CD4-positive, alpha-beta T cell treated with Interleukin-4 for 4 hours (primary cell): ENCODE results near the gene COL4A3.

Source experiments
- DNase-seq: peaks from one replicate; pipeline ENCODE4 v3.0.0-alpha.2; 2020

Gene COL4A3

DNA sequence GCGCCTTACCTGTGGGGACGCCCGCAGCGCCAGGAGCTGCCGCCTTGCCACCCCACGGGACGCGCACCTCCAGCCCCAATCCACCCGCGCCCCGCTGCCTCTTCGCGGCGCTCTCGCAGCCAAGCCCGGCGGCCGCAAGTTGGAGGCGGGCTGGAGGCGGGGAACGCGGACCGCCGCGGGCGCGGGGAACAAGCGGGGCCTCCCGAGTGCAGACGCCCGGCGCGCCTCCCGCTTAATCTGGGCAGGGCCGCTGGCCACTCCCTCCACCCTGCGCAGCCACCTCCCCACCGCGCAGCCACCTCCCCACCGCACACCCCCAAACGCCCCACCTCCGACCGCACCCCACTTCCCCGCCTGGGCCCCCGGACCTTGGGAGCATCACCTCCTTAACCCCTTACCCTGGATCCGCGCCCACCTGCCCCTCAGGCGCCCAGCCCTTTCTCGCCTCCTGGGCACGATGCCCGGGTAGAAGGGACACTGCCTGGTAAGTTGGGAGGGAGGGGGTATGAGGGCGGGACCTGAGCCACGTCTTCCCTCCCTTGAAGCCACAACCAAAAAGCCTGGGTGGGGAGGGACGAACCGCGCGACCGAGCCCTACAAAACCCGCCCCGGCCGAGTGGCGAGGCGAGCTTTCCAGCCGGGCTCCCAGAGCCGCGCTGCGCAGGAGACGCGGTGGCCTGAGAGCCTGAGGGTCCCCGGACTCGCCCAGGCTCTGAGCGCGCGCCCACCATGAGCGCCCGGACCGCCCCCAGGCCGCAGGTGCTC lies at the start of gene COL4A3, which contains the start of gene COL4A4:
Gene COL4A3 (plus strand): TSS at position 627 of the 765 bp plus-strand sequence. CDS start 103 bp downstream, at position 730.
Gene COL4A4 (minus strand): TSS at position 208 of the 765 bp plus-strand sequence. CDS start 16,722 bp downstream, outside the sequence.
- DNase-seq: no peak

DNA sequence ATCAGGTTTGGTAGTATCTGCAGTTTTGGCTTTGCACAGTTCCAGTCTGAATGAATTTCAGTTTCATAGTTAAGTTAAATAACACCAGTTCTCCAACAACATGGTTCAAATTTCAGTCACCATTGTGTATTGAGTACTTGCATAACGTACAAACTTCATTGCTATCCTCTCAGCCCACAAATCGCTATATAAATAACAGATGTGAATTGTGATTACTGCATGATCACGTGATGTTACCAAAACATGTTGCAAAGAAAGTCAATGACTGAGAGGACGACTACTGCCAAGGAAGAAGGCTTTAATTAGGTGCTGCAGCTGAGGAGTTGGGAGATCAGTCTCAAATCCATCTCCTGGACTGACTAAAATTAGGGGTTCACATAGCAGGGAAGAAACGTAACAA lies 48.7 kb upstream of the COL4A3 start:
- DNase-seq: no peak

DNA sequence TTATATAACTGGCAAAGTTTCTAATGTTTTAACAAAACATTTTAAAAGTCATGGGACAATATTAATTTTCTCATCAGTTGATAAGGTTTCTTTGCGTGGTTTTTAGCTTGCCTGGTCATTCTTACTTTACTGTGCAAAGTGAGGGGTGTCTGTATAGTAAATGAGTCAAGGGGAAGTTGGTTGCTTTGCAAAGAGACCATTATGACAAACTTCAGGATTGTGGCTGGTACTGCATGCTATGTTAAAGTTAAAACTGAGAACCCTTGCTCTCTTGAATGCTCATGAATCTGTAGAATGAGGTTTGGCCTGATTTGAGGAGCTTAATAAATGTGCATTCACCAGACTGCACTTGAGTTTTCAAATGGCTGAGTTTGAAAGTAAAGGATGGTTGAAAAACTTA lies 47.4 kb upstream of the COL4A3 start:
- DNase-seq: no peak

DNA sequence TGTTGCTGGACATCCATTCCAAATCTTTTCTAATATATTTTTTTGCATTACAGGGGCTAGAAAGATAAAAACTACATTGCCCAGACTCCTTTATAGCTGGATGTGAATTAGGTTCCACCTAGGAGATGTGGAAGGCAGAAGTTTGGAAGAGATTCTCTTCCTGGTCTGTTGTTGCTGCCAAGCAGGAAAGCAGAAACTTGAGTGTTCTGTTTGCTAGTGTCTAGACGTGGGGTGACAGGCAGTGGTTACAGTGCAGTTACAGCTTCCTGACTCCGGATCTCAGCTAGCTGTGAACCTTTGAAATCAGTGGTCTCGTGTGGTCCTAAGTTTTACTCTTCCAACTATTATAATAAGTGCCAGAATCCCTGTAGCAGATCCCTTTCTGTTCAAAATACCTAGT lies 46.6 kb upstream of the COL4A3 start:
- no peak for DNase-seq

- no peak for DNase-seq
These were observed 46.1 kb upstream of the COL4A3 start for GRCh38 chr2:227118353-227118752.

DNA sequence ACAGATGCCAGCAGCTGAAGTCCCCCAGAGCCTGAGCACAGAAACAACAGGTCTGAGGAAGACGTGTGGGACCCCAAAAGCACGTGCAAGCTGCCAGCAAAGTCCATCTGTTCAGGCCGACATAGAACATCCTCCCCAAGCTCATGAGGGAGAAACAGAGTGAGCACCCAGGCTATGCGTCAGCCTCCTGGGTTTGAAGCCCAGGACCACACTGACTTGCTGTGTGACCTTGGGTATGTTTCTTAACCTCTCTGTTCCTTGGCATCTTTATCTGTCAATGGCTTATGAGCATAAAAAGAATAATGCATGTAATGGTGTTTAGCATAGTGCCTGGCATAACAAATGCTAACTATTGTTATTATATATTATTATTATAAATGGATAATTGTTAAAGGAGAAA lies 40.7 kb upstream of the COL4A3 start:
- no peak for DNase-seq

- DNase-seq: no peak
These were observed 39.6 kb upstream of the COL4A3 start for GRCh38 chr2:227124811-227125210.

- no peak for DNase-seq
These were observed 38.9 kb upstream of the COL4A3 start for GRCh38 chr2:227125506-227125905.

GRCh38 chr2:227127201-227127600 lies 37.2 kb upstream of the COL4A3 start:
- no peak for DNase-seq

GRCh38 chr2:227130636-227131035 lies 33.8 kb upstream of the COL4A3 start:
- no peak for DNase-seq

DNA sequence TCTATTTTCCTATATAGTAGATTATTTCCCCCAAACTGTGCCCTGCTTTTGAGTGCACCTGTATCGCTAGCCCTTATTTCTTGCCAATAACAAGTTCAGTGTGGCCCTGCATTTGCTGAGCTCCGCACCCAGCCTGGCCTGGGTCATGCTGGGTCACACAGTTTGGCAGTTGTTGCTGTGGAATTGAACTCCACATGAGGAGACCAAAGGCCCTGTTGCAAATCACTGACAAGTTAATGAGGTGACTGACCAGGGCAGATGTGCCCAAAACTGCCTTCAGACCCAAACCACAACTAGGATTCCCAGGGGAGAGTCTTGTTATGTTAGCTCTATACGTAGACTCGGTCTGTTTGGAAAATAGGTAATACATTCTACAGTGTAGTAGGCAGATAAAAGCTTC lies 31.4 kb upstream of the COL4A3 start:
- no peak for DNase-seq

DNA sequence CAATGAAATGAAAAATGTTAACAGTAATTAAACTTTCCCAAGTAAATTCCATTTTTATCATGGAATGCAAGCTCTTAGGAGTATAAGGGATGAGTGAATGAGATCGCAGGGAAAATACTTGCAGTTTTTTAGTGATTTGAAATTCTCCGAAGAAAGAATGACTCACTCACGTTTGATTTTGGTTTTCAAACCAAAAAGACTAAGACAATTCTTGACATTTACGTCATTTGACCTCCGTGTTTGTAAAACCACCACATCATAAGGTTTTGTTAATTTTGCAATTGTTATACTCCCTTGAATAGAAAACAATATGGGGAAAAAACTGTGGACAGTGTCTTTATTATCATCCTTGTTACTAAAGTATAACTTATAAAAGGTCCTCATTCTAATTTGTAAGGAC lies 29.8 kb upstream of the COL4A3 start:
- DNase-seq: no peak

DNA sequence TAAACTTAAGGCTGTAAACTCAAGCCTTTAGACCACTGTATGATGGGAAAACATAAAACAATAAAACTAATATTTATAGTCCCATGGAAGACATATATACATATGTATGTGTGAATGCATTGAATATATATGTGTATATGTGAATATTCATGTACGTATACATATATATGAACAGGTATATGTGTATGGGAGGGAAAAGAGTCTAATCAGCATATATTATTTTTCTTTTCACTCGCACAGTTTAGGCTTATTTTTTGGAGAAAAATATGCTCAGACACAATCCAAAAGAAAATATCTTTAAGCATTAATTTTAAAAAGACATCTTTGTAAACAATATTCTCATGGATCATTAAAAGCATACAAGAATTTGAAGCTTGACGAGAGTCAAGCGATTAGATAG lies 23.1 kb upstream of the COL4A3 start:
- no peak for DNase-seq

DNA sequence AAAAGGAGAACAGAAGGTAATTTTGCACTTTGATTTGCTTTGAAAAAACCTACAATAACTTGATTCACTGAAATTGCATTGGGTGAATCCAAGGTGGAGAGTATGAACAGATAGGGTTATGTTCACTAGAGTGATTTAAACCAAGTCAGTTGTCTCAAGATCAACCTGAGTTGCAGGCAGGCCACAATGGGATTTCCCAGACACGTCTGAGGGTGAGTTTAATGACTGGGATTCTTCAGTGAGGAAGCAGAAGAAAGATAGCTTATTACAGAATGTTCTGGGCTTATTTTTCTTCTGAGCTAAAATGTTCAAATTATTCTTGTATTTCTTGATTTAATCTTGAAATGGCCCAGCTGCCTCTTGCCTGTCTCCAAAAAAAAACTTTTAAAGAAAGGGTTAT lies 20.5 kb upstream of the COL4A3 start:
- DNase-seq: no peak

GRCh38 chr2:227146456-227146855 lies 18.0 kb upstream of the COL4A3 start:
- no peak for DNase-seq

GRCh38 chr2:227147023-227147422 lies 17.4 kb upstream of the COL4A3 start:
- no peak for DNase-seq

DNA sequence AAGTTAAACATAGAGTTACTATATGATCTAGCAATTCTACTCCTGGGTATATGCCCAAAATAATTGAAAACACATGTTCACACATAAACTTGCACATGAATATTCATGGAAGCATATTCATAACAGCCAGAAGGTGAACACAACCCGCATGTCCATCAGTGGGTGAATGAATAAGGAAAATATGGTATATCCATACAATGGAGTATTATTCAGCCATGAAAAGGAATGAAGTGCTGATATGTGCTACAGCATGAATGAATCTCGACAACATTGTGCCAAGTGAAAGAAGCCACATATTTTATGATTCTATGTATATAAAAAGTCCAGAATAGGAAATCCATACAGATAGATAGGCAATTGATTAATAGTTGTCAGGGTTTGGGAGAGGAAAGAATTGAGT lies 16.3 kb upstream of the COL4A3 start:
- no peak for DNase-seq

DNA sequence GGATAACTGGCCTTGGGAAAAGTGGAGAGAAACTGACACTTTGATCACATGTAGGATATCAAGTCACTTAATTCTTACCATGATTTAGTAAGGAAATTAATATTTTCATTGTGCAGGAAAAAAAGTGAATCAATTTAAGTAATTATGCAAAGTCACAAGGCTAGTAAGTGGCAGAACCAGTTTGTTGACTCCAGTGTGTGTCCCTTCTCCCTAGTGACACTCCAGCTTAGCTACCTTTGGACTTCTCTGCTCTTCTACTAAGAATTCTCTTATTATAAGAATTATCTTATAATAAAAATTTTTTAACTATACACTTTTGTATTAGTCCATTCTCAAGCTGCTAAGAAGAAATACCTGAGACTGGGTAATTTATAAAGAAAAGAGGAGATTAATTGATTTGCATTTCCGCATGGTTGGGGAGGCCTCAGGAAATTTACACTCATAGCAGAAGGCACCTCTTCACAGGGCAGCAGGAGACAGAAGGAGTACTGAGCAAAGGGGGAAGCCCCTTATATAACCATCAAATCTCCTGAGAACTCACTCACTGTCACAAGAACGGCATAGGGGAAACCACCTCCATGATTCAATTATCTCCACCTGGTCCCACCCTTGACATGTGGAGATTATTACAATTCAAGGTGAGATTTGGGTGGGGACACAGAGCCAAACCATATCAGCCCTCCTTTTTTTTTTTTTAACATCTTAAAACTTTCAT lies 14.0 kb upstream of the COL4A3 start:
- no peak for DNase-seq

GRCh38 chr2:227152093-227152766 lies 12.2 kb upstream of the COL4A3 start:
- DNase-seq: no peak

- DNase-seq: no peak
These were observed 11.1 kb upstream of the COL4A3 start for GRCh38 chr2:227153307-227153706.

DNA sequence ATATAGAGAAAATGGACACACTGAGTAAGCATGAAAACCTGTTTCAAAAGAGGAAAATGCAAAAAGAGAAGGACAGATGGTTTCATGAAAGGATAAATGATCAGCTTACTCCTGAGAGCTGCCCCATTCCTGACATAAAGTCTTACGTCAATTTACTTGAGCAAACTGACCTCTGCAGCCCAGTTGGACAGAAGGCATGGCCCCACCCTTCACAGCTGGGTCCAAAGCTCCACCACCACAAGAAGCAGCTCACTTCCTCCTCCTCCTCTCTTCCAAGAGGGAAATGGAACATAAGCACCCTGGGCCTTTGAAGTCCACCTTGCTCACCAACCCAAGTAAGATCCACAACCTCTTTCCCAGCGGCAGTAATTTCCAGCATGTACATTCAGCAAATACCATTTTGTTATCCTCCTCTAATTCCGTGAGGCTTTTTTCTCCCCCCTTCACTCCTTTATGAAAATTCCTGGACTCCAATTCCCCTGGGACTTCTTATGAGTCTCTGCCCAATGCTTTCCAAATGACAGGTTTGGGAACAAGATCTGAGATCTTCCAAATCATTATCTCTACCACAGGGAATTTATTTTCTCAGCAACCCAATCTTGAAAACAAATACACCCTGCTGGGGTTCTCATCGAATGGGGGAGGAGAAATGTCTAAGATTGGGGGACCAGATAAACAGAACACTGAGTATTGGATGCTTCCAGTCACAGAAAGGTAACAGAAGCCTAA lies 10.5 kb upstream of the COL4A3 start:
- no peak for DNase-seq

- no peak for DNase-seq
These were observed 9.2 kb upstream of the COL4A3 start for GRCh38 chr2:227154986-227155774.
